Measurements from ENCODE around the gene ATP2B3.
A peak's percentile ranks its signal among the peaks of the same experiment; 100 is the strongest.

Gene ATP2B3

DNA sequence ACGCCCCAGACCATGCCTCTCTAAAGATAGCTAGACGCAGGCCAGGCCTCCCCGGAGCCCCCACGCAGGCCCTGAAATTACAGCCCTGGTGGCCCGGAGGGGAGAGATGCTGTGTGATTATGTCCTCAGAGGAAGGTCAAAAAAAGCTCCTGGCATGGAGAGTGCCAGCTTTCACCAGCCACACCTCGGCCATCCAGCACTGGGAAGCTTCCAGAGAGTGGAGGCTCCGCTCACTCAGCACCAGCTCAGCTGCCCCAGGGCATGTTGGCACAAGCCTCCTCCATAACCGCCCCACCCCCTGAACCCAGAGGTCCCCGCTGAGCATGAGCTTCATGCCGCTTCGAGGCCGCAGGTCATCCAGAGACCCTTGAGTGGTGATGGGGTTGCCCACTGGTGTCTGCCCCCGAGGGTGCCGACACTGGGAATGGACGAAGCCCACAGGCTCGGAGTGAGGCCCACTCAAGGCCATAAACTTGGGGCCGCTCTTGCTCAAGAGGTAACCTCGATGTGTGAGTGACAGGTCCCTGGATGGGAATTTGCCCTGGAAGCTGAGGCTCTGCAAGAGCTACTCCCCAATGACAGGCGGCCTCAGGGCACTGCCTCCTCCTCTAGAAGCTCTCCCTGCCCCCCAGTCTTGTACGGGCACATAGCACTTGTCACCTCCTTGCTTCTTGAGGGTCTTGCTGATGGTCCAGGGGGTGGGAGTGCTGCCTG lies 27.1 kb upstream of the ATP2B3 start:
- no peak for DNase-seq (ENCODE audit: low spot score)

DNA sequence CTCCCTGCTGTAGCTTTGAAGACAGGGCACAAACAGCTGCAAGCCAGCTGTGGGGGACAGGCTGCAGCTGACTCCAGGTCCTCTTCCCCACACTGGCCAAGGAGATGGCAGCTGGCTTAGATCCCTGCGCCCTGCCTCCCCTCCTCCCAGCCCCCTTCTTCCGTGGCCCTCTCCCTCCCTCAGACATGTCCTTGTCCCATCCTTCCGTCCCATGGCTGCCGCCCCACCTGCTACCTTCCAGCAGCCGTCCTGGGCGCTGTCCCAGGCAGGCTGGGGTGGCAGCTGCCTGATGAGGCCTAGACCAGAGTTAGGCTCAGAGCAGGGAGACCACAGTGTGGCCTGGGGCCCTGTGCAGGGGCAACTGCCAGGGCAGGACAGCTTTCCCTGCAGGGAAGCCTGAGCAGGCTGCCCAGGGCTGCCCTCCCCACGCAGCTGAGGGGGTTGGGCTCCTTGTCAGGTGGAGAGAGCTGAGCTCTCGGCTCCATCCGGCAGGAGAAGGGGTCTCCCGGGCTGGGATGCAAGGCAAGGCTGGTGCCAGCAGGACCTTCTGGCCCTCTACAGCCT lies 26.0 kb upstream of the ATP2B3 start:
- no peak for DNase-seq (ENCODE audit: low spot score)

DNA sequence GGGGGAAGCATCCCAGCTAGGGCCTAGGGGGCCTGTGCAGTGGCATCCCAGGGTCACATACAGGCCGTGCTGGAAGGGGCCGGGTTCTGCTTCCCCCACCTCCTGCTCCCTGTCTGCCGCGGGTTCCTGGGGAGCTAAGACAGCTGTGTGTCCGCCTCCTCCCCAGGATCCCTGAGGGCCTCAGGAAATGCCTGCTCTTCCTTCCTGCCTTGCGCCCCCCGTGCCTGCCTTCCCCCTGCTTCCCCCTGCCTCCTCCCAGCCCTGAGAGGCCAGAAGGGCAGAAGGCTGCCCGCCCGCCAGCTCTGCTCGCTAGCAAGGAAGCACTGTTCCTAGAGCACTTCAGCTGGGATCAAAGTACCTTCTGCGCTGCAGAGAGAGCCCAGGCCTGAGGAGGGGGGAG lies 25.5 kb upstream of the ATP2B3 start:
- DNase-seq (ENCODE audit: low spot score), result no peak

DNA sequence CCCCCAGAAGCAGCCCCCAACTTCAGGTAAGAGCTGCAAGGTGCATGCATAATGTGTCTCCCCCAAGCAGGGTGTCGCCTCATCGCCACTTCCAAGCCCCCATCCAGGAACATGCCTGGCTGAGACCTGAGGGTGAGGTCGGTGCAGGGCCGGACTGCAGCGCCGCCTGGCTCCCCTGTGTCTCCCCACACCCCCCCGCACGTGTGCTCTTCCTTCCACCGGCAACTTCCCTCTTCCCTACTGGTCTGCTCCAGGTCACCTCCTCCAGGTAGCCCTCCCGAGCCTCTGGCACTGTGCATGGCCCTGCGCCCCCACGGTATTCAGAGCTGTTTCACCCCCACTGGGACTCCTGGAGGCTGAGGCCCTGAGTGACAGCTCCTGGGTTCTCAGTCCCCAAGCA lies 24.9 kb upstream of the ATP2B3 start:
- DNase-seq (ENCODE audit: low spot score), result no peak

DNA sequence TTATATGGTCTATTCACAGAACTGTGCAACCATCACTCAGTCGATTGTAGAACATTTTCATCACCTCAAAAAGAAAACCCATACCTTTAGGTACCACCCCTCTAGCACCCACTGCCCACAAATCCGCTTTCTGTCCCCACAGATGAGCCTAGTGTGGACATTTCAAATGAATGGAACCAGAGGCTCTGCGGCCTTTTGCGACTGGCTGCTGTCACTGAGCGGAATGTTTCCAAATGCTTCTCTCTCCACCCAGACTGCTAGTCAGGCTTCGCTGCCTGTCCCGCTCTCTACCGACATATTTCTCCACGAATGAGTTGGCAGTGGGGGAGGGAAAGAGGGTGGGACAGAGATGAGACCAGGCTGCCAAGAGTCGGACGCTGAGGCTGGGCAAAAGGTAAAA lies 24.4 kb upstream of the ATP2B3 start:
- DNase-seq (ENCODE audit: low spot score), result no peak

DNA sequence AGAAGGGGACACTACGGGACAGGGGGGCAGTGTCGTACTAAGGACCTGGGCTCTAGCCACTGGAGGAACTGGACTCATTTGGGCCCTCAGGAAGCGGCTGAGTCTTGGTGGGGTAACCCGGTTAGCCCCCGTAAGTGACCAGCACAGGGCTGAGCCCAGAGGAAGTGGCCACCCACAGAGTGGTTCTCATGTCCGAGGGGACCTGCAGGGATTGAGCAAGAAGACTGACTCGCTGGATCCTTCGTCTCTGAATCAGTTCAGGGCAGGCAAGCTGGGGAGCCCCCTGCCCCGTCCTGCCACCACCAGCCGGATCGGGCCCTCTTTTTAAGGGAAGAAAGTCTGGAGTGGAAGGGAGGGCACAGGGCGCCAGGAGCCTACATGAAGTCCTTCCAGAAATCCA lies 23.4 kb upstream of the ATP2B3 start:
- DNase-seq (ENCODE audit: low spot score), result no peak

DNA sequence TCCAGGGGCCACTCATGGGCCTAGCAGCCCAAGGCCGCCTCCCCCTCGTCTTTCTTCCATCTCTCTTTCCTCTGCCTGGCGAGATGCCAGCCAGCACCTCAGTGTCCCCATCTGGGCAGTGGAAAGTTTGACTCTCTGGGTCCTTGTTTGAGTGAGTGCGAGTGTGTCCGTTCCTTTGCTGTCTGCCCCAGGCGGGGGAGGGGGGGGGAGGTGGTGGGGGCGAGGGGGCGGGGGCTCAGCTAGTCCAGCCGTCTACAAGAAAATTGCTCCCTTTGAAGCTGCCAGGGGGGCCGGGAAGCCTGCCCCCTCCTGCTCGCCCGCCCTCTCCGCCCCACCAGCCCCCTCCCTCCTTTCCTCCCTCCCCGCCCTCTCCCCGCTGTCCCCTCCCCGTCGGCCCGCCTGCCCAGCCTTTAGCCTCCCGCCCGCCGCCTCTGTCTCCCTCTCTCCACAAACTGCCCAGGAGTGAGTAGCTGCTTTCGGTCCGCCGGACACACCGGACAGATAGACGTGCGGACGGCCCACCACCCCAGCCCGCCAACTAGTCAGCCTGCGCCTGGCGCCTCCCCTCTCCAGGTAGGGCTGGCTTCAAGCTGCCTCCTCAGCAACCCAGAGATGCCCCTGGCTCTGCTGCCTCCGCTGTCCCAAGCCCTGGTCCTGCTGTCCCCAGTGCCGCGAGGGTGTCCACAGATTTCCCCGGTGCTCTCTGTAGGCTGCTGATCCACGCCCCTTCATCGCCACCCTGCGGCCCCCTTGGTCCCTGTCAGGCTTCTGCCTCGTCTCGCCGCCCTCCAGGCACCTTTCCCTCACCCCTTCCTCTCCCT lies 22.7 kb upstream of the ATP2B3 start, which contains the start of gene BGN:
Gene BGN (plus strand): TSS at position 440 of the 821 bp plus-strand sequence. CDS start 9,652 bp downstream, outside the sequence.
- DNase-seq (ENCODE audit: low spot score), result no peak

DNA sequence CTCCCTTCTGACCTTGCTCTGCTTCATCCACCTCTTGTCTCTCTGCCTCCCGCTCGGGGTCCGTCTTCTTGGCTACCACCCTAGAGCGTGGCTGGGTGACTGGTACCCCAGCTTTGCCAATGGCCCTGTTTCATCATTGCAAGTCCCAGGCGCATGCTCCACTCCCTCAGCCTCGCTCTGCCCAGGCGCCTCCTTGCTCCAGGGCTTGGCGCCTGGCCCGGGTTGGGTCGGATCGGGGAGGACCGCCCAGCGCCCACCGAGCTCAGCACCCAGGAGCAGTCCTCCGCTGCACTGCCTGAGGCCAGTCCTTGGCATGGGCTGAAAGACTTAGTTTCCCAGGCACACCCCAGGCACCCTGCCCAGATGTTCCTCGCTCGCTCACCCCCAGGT lies 22.1 kb upstream of the ATP2B3 start:
- no peak for DNase-seq (ENCODE audit: low spot score)

DNA sequence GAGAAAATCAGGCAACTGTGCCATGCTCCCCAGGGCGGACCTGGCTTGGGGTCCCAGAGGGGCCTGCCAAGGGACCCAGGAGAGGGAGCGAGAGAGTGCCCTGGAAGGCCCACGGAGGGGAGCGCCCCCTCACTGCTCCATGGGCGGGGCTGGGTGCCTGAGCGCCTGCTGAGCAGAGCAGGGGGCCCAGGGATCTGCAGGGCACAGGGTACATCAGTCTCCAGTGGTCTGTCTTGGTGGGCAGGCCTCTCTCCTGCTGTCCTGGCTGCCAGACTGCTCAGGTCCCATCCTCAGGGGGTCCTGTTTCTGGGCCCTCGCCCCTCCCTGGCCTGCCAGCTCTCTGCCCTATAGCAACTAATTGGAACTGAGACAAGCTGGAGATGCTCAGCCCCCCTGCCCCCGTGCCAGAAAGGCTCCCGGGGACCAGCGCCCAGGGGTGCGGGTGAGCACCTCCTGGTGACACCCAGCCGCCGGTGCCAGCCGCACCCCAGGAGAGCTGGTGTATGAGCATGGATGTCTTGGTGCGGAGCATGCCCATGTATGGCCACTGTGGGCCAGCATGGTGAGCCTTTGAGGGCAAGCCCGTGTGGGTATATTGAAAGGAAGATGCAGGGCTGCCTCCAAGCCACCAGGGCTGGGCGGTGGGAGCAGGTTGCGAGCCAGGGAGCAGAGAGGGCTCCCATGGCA lies 21.4 kb upstream of the ATP2B3 start:
- DNase-seq (ENCODE audit: low spot score), result no peak

DNA sequence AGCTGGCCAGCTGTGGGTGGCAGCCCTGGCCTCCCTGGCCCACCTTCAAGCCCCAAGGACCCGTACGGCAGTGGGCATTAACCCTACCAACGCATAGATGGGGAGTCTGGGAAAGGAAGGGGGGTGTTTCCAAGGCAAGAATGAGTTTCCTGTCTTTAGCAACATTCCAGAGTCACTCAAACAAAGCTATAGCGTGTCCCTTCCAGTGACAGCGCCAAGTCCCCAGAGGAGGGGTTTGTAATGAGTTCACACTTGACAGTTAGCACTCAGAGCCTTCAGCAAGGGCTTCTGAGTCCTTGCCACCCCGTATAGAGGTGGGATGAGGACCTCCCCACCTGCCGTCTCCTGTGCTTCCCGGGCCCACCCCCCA lies 20.9 kb upstream of the ATP2B3 start:
- DNase-seq (ENCODE audit: low spot score), result no peak

DNA sequence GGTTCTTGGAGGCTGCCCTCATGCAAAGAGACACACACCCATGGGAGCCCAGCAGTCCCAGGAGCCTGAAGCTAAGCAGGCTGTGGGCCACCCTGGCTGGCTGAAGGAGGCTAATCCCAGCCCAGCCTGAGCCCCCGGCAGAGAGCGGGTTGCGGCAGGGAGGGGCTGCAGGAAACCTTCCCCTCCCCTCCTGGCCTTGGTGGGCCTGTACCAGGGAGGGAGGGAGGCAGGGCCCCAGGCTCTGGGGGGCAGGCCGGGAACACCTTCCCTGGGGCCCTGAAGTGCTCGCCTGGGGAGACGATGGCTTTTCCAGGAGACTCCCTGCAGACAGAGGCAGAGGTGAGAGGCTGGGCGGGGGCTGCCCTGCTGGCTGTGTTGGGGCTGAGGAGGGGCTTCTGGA lies 19.0 kb upstream of the ATP2B3 start:
- no peak for DNase-seq (ENCODE audit: low spot score)

DNA sequence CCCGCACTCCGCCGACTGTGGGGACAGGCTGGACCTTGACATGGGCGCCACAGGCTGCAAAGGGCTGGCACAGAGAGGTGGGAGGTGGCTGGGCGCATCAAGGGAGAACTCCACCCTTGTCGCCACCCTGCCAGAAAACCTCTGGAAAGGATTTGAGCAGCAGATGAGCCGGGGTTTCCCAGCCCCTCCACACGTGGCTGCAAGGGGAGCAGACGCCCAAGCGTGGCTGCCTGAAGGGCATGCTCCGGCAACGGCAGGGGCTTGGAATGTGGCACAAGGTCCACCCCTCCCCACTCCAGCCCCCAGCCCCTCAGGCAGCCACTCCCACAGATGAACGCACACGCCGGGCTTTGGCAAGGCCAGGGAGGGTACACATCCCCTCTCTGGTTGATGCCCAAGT lies 18.1 kb upstream of the ATP2B3 start:
- no peak for DNase-seq (ENCODE audit: low spot score)

DNA sequence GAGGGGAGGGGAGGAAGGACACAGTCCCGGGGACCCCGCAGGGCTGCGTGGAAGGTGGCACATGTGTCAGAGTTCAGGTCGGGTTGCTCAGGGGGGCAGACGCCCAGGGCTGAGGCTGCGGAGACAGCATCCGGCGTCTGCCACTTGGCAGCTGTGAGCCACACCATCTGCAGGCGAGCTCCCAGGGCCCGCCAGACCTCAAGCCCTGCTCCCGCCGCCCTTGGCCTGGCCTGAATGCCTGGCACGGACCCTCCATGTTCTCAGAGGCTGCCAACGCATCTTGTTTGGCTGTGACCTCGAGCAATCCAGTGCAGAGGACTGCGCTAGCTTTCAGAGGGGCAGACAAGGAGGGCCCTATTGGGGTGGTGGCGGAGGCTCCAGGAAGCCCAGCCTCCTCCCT lies 17.6 kb upstream of the ATP2B3 start:
- no peak for DNase-seq (ENCODE audit: low spot score)

DNA sequence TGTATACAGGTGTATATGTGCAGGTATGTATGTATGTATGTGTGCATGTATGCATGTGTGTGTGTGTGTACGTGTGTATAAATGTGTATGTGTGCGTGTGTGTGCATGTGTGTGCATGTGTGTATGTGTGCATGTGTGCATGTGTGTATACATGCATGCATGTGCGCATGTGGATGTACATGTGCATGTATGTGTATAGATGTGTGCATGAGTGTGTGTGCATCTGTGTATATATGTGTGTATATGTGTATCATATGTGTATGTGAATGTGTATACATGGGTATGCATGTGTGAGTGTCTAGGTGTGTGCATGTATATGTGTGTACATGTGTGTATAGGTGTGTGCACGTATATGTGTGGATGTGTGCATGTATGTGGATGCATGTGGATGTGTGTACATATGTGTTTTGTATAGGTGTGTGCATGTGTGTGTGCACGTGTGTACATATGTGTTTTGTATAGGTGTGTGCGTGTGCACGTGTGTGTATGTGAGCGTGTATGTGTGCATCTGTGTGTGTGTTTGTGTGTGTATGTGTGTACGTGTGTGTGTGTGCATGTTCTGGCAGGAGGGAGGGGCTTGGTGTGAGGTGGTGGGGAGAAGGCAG lies 16.7 kb upstream of the ATP2B3 start:
- no peak for DNase-seq (ENCODE audit: low spot score)

DNA sequence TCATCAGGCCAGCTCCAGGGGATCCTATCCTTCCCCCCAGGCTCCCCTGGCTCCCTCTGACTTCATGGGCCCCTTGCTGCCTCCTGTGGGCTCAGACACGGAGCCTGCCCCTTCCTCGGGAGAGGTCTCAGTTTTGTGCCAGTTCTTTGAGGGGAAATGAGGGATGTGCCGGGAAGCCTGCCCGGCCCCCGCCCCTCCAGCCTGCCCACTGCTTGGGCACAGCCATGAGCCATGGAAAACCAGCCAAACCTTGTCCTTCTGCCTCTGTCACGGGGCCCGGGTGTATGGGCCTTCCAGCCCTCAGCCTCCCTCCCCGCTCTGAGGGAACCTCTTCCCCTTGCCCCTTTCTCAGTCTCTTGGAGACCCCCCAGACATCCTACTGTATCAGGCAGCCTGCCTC lies 15.9 kb upstream of the ATP2B3 start:
- no peak for DNase-seq (ENCODE audit: low spot score)

DNA sequence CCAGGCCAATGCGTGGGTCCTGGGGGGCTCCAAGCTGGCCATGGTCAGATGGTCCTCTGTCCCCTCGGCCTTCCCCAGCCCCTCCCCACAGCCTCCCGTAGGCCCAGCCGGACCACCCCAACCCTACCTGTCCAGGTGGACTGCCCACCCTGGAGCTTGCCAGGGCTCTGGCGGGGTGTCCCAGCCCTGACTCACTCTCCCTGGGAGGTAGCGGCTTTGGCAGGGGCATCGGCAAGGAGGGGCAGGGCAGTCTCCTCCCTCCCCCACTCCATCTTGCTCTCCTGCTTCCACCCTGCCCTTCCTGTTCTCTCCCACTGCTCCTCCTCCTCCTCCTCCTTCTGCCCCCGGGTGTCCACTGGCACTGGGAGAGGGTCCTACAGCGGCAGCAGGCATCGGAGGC lies 15.3 kb upstream of the ATP2B3 start:
- no peak for DNase-seq (ENCODE audit: low spot score)

DNA sequence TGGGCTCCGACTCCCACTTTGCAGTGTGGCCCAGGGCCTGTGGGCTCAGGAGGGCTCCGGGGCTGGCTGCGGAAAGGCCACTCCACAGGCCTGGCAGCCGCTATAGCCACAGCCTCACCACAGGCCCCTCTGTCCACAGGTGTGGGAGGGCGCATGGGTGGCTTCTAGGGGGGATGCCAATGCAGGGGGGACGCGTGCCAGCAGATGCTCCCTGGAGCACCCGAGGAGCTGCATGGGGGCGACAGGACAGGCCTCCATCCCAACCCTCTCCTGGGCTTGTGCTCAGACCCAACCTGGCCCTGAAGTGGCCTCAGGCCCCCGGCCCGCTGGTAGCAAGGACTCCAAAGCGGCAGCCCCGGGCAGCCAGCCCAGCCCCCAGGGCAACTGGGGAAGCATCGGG lies 14.6 kb upstream of the ATP2B3 start:
- DNase-seq (ENCODE audit: low spot score), result no peak

DNA sequence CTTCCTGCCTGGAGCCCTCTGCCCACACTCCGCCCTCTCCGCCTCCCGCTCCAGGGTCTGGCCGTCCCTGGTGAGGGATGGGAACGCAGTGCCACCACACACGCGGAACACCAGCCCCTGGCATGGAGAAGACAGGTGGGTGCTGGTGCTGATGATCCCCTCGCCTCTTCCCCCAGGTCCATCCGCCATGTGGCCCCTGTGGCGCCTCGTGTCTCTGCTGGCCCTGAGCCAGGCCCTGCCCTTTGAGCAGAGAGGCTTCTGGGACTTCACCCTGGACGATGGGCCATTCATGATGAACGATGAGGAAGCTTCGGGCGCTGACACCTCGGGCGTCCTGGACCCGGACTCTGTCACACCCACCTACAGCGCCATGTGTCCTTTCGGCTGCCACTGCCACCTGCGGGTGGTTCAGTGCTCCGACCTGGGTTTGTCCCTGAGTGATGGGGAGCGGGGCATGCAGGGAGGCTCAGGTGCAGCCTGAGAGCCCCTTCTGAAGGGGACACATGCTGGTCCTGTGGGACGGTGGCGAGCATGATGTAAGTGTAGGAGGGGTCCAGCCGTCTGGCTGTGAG lies 12.9 kb upstream of the ATP2B3 start:
- no peak for DNase-seq (ENCODE audit: low spot score)

DNA sequence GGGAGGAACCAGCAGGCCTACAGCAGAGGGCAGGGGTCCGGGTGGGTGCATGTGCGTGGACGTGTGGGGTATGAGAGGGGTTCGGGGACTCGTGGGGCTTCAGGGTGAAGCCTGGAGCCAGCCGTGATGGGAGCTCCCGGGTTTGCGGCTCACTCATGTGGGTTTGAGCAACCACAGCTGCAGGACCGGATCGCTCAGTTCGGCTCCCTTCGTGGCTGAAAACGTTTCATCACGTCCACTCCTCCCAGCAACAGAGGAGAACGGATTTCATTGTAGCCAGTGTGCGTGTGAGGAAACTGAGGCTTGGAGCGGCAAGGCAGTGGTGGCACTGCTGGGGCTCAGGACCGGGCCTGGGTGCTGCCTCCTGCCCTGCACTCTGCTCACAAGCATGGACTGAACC lies 12.1 kb upstream of the ATP2B3 start:
- no peak for DNase-seq (ENCODE audit: low spot score)

DNA sequence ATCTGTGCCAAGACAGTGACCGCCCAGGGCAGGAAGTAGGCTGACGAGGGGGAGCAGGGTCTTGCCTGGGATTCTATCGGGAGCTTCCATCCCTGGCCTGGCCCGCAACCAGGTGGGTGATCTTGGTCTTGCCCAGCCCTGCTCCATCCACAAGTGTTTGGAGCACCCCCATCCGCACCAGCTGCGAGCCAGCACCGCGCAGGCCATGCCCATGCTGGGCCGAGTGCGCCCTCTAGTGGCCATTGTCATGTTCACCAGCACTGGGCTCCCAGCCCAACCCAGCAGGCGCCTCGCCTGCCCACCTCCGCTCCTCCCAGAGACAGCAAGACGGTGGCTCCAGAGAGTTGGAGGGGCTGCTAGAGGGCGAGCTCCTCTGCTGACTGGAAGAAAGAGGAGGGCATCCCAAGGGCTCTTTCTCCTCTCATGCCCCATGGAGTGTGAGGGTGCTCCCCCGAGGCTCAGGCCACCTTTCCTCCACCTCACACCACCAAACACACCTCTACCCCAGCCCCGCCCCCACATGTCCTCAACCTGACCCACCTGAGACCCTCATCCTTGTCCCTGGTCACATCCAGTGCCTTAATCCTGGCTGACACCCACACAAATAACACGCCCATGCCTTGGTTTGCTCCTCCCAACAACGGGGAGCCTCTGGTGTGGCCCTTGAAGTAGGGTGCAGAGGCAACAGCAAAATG lies 9.8 kb upstream of the ATP2B3 start:
- DNase-seq (ENCODE audit: low spot score), result peak; percentile 44

DNA sequence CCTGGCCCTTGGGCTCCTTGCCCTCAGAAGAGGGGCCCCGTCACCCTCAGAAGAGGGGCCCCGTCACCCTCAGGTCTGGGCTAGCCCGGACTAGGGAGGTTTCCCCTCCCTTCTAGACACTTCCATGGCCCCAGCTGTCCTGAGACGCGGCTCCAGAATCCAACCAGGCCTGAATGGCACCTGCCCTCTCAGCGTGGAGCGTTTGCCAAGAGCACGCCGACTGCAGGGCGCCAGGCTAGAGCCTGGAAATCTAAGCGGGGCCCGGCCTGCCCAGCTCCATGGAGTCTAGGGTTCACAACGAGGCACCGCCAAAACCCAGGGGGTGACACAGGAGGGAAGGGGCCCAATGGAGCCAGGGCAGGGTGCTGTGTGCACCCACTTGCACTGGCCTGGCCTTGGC lies 7.8 kb upstream of the ATP2B3 start:
- no peak for DNase-seq (ENCODE audit: low spot score)

Measured in SW480 (cell line).